ENCODE data around the gene MRTFA.

Gene MRTFA

GRCh38 chr22:40485813-40486667, 150.5 kb downstream of the MRTFA start:
- no peak for DNase-seq

GRCh38 chr22:40484906-40485669, 151.4 kb downstream of the MRTFA start:
- DNase-seq: no peak

GRCh38 chr22:40482886-40483285, 153.6 kb downstream of the MRTFA start:
- DNase-seq: no peak

GRCh38 chr22:40482391-40482790, 154.1 kb downstream of the MRTFA start:
- DNase-seq: no peak

- DNase-seq: no peak
Measured at GRCh38 chr22:40480996-40481395, 155.5 kb downstream of the MRTFA start.

- DNase-seq: no peak
Measured at GRCh38 chr22:40479887-40480538, 156.5 kb downstream of the MRTFA start.

GRCh38 chr22:40479126-40479800, 157.3 kb downstream of the MRTFA start:
- peak; percentile 9 for DNase-seq

- no peak for DNase-seq
Measured at GRCh38 chr22:40478338-40479125, 158.0 kb downstream of the MRTFA start.

GRCh38 chr22:40477683-40478337, 158.7 kb downstream of the MRTFA start:
- no peak for DNase-seq

- DNase-seq: no peak
Measured at GRCh38 chr22:40476341-40476740, 160.2 kb downstream of the MRTFA start.

GRCh38 chr22:40473703-40474102, 162.8 kb downstream of the MRTFA start:
- no peak for DNase-seq

- no peak for DNase-seq
Measured at GRCh38 chr22:40472579-40472978, 163.9 kb downstream of the MRTFA start.

- no peak for DNase-seq
Measured at GRCh38 chr22:40472051-40472450, 164.5 kb downstream of the MRTFA start.

- DNase-seq: no peak
Measured at GRCh38 chr22:40469181-40469580, 167.3 kb downstream of the MRTFA start.

GRCh38 chr22:40468616-40469015, 167.9 kb downstream of the MRTFA start:
- no peak for DNase-seq

GRCh38 chr22:40466976-40467375, 169.5 kb downstream of the MRTFA start:
- no peak for DNase-seq

GRCh38 chr22:40463683-40464082, 172.8 kb downstream of the MRTFA start:
- DNase-seq: no peak

- no peak for DNase-seq
Measured at GRCh38 chr22:40463017-40463631, 173.4 kb downstream of the MRTFA start.

GRCh38 chr22:40462195-40462984, 174.1 kb downstream of the MRTFA start:
- no peak for DNase-seq

GRCh38 chr22:40453671-40454070, 182.8 kb downstream of the MRTFA start:
- DNase-seq: peak; percentile 24

All from NCI-H2227 treated with DMSO at 0.1 percent for 48 hours (cell line).